Measurements from ENCODE around the gene IMMP2L.

DNA sequence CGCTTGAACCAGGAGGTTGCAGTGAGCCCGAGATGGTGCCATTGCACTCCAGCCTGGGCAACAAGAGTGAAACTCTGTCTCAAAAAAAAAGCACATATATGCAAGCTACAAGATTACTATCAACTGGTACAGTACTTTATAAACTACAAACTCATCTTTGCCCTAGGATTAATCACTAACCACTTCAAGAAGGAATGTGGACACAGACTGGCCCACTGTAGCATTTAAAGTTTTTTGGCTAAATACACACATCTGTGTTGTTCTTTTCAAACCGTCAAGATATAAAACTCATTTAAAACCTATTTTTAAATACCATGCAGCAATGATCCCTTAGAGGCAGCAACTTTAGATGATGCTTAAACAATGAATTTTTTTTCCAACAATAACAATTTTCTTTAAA, 205.4 kb downstream of the IMMP2L start:
- TF ChIP-seq CTCF (IDR thresholded peaks at IDR 0.05) (no peak), POLR2A (IDR thresholded peaks at IDR 0.05) (no peak)

All from body of pancreas (tissue), 4 donors.